ENCODE data around the gene IL17B.
A peak's percentile ranks its signal among the peaks of the same experiment; 100 is the strongest.

The IL17B gene

GRCh38 chr5:149379177-149379761 is at the start of gene IL17B:
IL17B (minus strand) TSS chr5:149379292; CDS start chr5:149379225, 67 bp downstream.
- DNase-seq (ENCODE audit: insufficient read length, low spot score): no peak
- no peak for FAIRE-seq

GRCh38 chr5:149428032-149428431 is 48.9 kb upstream of the IL17B start:
- FAIRE-seq (no peak), DNase-seq (ENCODE audit: insufficient read length, low spot score) (no peak)

GRCh38 chr5:149427374-149427773 is 48.3 kb upstream of the IL17B start:
- FAIRE-seq: no peak
- no peak for DNase-seq (ENCODE audit: insufficient read length, low spot score)

- DNase-seq (ENCODE audit: insufficient read length, low spot score) (no peak), FAIRE-seq (no peak)
These were observed 47.8 kb upstream of the IL17B start for GRCh38 chr5:149426931-149427330.

- FAIRE-seq: no peak
These were observed 46.6 kb upstream of the IL17B start for GRCh38 chr5:149425729-149426128.

GRCh38 chr5:149424371-149425315 is 45.6 kb upstream of the IL17B start:
- FAIRE-seq (no peak), DNase-seq (ENCODE audit: insufficient read length, low spot score) (no peak)

More at GRCh38 chr5:149425729-149426128, 46.6 kb upstream of the IL17B start:
- no peak for DNase-seq (ENCODE audit: insufficient read length, low spot score)

- FAIRE-seq (no peak), DNase-seq (ENCODE audit: insufficient read length, low spot score) (no peak)
These were observed 44.7 kb upstream of the IL17B start for GRCh38 chr5:149423794-149424268.

- DNase-seq (ENCODE audit: insufficient read length, low spot score) (no peak), FAIRE-seq (no peak)
These were observed 44.1 kb upstream of the IL17B start for GRCh38 chr5:149423049-149423793.

- DNase-seq (ENCODE audit: insufficient read length, low spot score) (peak; percentile 58), FAIRE-seq (no peak)
These were observed 43.4 kb upstream of the IL17B start for GRCh38 chr5:149422366-149423048.

- FAIRE-seq (no peak), DNase-seq (ENCODE audit: insufficient read length, low spot score) (no peak)
These were observed 42.7 kb upstream of the IL17B start for GRCh38 chr5:149421834-149422233.

GRCh38 chr5:149421372-149421685 is 42.2 kb upstream of the IL17B start:
- DNase-seq (ENCODE audit: insufficient read length, low spot score) (no peak), FAIRE-seq (no peak)

- DNase-seq (ENCODE audit: insufficient read length, low spot score): no peak
- no peak for FAIRE-seq
These were observed 41.7 kb upstream of the IL17B start for GRCh38 chr5:149420545-149421371.

- FAIRE-seq: no peak
- no peak for DNase-seq (ENCODE audit: insufficient read length, low spot score)
These were observed 40.9 kb upstream of the IL17B start for GRCh38 chr5:149419859-149420544.

- DNase-seq (ENCODE audit: insufficient read length, low spot score) (no peak), FAIRE-seq (no peak)
These were observed 40.4 kb upstream of the IL17B start for GRCh38 chr5:149419532-149419858.

- no peak for DNase-seq (ENCODE audit: insufficient read length, low spot score)
- FAIRE-seq: no peak
These were observed 39.9 kb upstream of the IL17B start for GRCh38 chr5:149418910-149419531.

GRCh38 chr5:149417711-149418368 is 38.7 kb upstream of the IL17B start:
- FAIRE-seq (no peak), DNase-seq (ENCODE audit: insufficient read length, low spot score) (no peak)

- DNase-seq (ENCODE audit: insufficient read length, low spot score): no peak
These were observed 38.1 kb upstream of the IL17B start for GRCh38 chr5:149416987-149417710.

More at GRCh38 chr5:149416987-149417710, 38.1 kb upstream of the IL17B start:
- no peak for FAIRE-seq

Data from HTR-8/SVneo (cell line).